Measurements from ENCODE around the gene MSMB.

- TF ChIP-seq CTCF (IDR thresholded peaks at IDR 0.05; ENCODE audit: insufficient read depth, low read length, poor library complexity, severe bottlenecking) (no peak), EZH2phosphoT487 (conservative IDR thresholded peaks at IDR 0.05; ENCODE audit: low read length) (no peak)
Measured at GRCh38 chr10:46080886-46081285, 34.8 kb upstream of the MSMB start.

All from SU-DHL-6 (cell line).